A549 (cell line): ENCODE results near the gene ANO7. TPM values are rescaled to one million over a fixed set of nuclear protein-coding genes. Genes with fewer than 3 reads are reported as not detected.

ENCODE experiments used
- ATAC-seq, 2 experiments: fragments of 200-7000 bp in 1 of 2; fragments of >200 bp in 1 of 2; cut with Nextera tagmentation in 1 of 2; cut with Tn5 transposase in 1 of 2; 3 replicates each; pipeline versions ENCODE4 v1.8.0 to v1.9.1; 2018 to 2020; ENCODE audit warnings: mild to moderate bottlenecking in 1 of 2, moderate library complexity in 1 of 2
- CTCF ChIA-PET: fragments of 300-600 bp; sonication (Branson Sonifier 250); formaldehyde crosslinking; extraction: SDS; loops from one replicate; lab custom pipeline; 2021; ENCODE audit warnings: antibody characterized with exemption, inconsistent platforms; lab: Yijun Ruan, JAX
- POLR2A ChIA-PET: fragments of 350-600 bp; formaldehyde crosslinking; extraction: SDS; loops from one replicate; lab custom pipeline; 2021; ENCODE audit warnings: antibody characterized with exemption, inconsistent platforms; lab: Yijun Ruan, JAX
- DNase-seq, 2 experiments: peaks; one replicate each; pipeline versions ENCODE4 v3.0.0 to v3.0.0-alpha.2; 2011 to 2016; ENCODE audit warnings: low read depth in 1 of 2, low spot score in 1 of 2
- FAIRE-seq: peaks from 2 replicates; lab custom pipeline; 2011; peaks lifted over from hg19 to GRCh38; lab: Jason Lieb, UNC
- H3K27ac ChIP-seq, 2 experiments: fragments of >200 bp; sonication (Bioruptor Twin); formaldehyde crosslinking; 3 replicates each; pipeline ENCODE4 v1.5.1; 2016 to 2017
- H3K4me1 ChIP-seq: fragments of >200 bp; sonication (Bioruptor Twin); formaldehyde crosslinking; 3 replicates; pipeline ENCODE4 v1.6.1; 2016
- H3K4me2 ChIP-seq: fragments of >200 bp; sonication (Bioruptor Twin); formaldehyde crosslinking; 3 replicates; pipeline ENCODE4 v1.6.1; 2016
- H3K4me3 ChIP-seq: fragments of >200 bp; sonication (Bioruptor Twin); formaldehyde crosslinking; 3 replicates; pipeline ENCODE4 v1.5.1; 2016
- H3K9me3 ChIP-seq: fragments of >200 bp; sonication (Bioruptor Twin); formaldehyde crosslinking; 3 replicates; pipeline ENCODE4 v1.6.1; 2016
- BHLHE40 ChIP-seq: IDR thresholded peaks from 2 replicates; pipeline ENCODE4 v1.6.1; 2012; ENCODE audit warnings: low read depth, low read length, inconsistent platforms
- EHF ChIP-seq: fragments of 250-450 bp; sonication (Bioruptor Pico); IDR thresholded peaks from 2 replicates; pipeline ENCODE4 v1.5.0; 2020; ENCODE audit warnings: mild to moderate bottlenecking
- ESRRA ChIP-seq: fragments of 150-350 bp; IDR thresholded peaks from 2 replicates; pipeline ENCODE4 v1.6.1; 2014; ENCODE audit warnings: mild to moderate bottlenecking, low read length, borderline replicate concordance
- FOSB ChIP-seq: fragments of 250-450 bp; sonication (Bioruptor Pico); IDR thresholded peaks from 2 replicates; pipeline ENCODE4 v1.5.0; 2020; ENCODE audit warnings: mild to moderate bottlenecking, moderate library complexity
- HMGXB4 ChIP-seq: fragments of 250-450 bp; sonication (Bioruptor Pico); IDR thresholded peaks from 2 replicates; pipeline ENCODE4 v1.5.0; 2021; ENCODE audit warnings: mild to moderate bottlenecking, moderate library complexity, borderline replicate concordance
- HOXB13 ChIP-seq: fragments of 250-450 bp; sonication (Bioruptor Pico); IDR thresholded peaks from 2 replicates; pipeline ENCODE4 v1.5.0; 2020; ENCODE audit warnings: low read depth, mild to moderate bottlenecking, moderate library complexity
- JUNB ChIP-seq: fragments of >200 bp; sonication (Bioruptor Twin); formaldehyde crosslinking; IDR thresholded peaks from 2 replicates; pipeline ENCODE4 v1.6.1; 2016
- KDM1A ChIP-seq: fragments of 200-600 bp; sonication (generic); IDR thresholded peaks from 2 replicates; pipeline ENCODE4 v1.6.1; 2016; ENCODE audit warnings: low read depth, mild to moderate bottlenecking
- NPAS2 ChIP-seq: fragments of 250-450 bp; sonication (Bioruptor Pico); IDR thresholded peaks from 2 replicates; pipeline ENCODE4 v1.8.0; 2022; ENCODE audit warnings: mild to moderate bottlenecking, moderate library complexity, borderline replicate concordance
- USF2 ChIP-seq: fragments of 450-650 bp; IDR thresholded peaks from 2 replicates; pipeline ENCODE4 v1.6.1; 2014; ENCODE audit warnings: antibody characterized with exemption
- ZNF302 ChIP-seq: fragments of 250-450 bp; sonication (Bioruptor Pico); IDR thresholded peaks from 2 replicates; pipeline ENCODE4 v1.9.0; 2021; ENCODE audit warnings: inconsistent platforms, mild to moderate bottlenecking, moderate library complexity
- WGBS: methylation state at CpG from one replicate; pipeline ENCODE4 v1.1.6; 2017; ENCODE audit errors: missing lambda C conversion rate; 5-methylcytosine and 5-hydroxymethylcytosine counted together
- polyA plus RNA-seq, 4 experiments: library from polyadenylated mRNA; depleted of rRNA in 3 of 4; stranded (reverse); fragments of >200 nt; fragmentation: RNase III in 1 of 4; extraction: RNeasy Plus Mini Kit Qiagen cat#74134 plus additional on column Dnase treatment in 1 of 4; gene quantifications; 2 replicates in 3 of 4; 3 replicates in 1 of 4; pipeline ENCODE4 v1.2.3, GENCODE V29; 2011 to 2017
- TF ChIP-seq, protein P1 (sequence below): fragments of 150-350 bp; IDR thresholded peaks from 2 replicates; pipeline ENCODE4 v1.6.1; 2014; ENCODE audit warnings: low read depth, mild to moderate bottlenecking, low read length
- TF ChIP-seq, protein P2 (sequence below): fragments of >200 bp; sonication (Bioruptor Twin); formaldehyde crosslinking; IDR thresholded peaks from 2 replicates; pipeline ENCODE4 v1.6.1; 2016
- TF ChIP-seq, protein P3 (sequence below): IDR thresholded peaks from 2 replicates; pipeline ENCODE4 v1.6.1; 2012

The ANO7 gene
- polyA plus RNA-seq, 2 of the 4 experiments (the other 2 are of a cell fraction), result 0.92 to 2.7 TPM

DNA sequence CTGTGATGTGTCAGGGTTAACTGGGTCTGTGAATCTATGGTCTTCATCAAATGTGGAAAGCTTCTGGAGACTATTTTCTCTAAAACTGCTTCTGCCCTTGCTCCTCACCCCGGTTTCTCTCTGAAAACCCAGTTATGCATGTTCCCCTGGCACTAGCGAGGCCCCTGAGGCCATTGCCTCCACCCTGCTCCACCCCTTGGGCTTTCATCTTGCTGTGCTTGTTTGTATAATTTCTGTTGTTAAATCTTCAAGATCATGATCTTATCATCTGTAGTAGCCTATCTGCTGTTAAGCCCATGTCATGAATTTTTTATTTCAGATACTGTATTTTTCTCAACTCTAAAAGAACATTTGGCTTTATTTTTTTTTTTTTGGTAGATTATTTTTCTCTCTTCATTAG is 14.9 kb upstream of the ANO7 start (continued):
- TF ChIP-seq, protein P1, sequence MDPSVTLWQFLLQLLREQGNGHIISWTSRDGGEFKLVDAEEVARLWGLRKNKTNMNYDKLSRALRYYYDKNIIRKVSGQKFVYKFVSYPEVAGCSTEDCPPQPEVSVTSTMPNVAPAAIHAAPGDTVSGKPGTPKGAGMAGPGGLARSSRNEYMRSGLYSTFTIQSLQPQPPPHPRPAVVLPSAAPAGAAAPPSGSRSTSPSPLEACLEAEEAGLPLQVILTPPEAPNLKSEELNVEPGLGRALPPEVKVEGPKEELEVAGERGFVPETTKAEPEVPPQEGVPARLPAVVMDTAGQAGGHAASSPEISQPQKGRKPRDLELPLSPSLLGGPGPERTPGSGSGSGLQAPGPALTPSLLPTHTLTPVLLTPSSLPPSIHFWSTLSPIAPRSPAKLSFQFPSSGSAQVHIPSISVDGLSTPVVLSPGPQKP, result no peak
- TF ChIP-seq BHLHE40, result no peak
- no peak for TF ChIP-seq HOXB13 (CRISPR knock-in tag)
- TF ChIP-seq, protein P2, sequence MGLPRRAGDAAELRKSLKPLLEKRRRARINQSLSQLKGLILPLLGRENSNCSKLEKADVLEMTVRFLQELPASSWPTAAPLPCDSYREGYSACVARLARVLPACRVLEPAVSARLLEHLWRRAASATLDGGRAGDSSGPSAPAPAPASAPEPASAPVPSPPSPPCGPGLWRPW, result no peak

GRCh38 chr2:241177526-241178334 is 10.7 kb upstream of the ANO7 start:
- no peak for TF ChIP-seq ESRRA
- H3K4me3 ChIP-seq, result no peak overlapping the region
- WGBS, result 87% methylated on average over 12 of the region's 12 CpGs
- H3K9me3 ChIP-seq, result no peaks in the 10 kb centered on the region
- no peak overlapping the region for H3K27ac ChIP-seq
- no peaks in the 10 kb centered on the region for H3K4me1 ChIP-seq
- DNase-seq, result no peak
- ChIA-PET POLR2A (no interaction called here), CTCF (interaction anchor here (0.6 kb wide), 1 partner anchor 268 kb away, joined by 4 read pairs; no protein-coding TSS in a partner anchor)
- no peak overlapping the region for H3K4me2 ChIP-seq
- FAIRE-seq, result no peak
- no peak for ATAC-seq

DNA sequence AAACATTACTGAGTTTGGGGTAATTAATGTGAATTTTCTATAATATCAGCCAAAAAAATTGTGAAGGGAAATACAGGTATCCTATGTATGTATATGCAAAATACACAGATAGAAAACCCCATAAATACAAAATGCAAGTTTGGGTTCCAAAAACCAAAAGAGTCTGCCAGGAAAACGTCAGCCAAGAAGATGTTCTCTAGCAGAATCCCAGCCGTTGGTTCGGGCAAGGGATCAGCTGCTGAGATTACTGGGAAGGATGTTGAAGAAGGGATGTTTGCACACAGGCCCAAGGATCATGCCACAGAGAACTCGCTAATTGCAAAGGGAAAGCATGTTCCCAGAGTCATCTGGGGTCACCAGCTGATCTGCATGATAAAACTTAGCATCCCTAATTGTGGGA is 9.5 kb upstream of the ANO7 start:
- ATAC-seq, result no peak
- TF ChIP-seq, protein P3, sequence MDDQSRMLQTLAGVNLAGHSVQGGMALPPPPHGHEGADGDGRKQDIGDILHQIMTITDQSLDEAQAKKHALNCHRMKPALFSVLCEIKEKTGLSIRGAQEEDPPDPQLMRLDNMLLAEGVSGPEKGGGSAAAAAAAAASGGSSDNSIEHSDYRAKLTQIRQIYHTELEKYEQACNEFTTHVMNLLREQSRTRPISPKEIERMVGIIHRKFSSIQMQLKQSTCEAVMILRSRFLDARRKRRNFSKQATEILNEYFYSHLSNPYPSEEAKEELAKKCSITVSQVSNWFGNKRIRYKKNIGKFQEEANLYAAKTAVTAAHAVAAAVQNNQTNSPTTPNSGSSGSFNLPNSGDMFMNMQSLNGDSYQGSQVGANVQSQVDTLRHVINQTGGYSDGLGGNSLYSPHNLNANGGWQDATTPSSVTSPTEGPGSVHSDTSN, result no peak
- TF ChIP-seq HMGXB4, result no peak
- TF ChIP-seq EHF (CRISPR knock-in tag), result no peak
- no peak for TF ChIP-seq USF2
- no peak for TF ChIP-seq JUNB
- TF ChIP-seq NPAS2 (CRISPR knock-in tag), result no peak
- TF ChIP-seq FOSB (CRISPR knock-in tag), result no peak
- no peak for TF ChIP-seq HOXB13 (CRISPR knock-in tag)
- TF ChIP-seq KDM1A, result no peak
- TF ChIP-seq ZNF302 (CRISPR knock-in tag), result no peak
- TF ChIP-seq, protein P1, result no peak
- WGBS, result 82% methylated on average over 4 of the region's 4 CpGs

More for the DNA sequence above, 9.5 kb upstream of the ANO7 start:
- DNase-seq (no peak), FAIRE-seq (no peak)
- no peaks in the 10 kb centered on the region for H3K9me3 ChIP-seq
- H3K4me3 ChIP-seq, result no peak overlapping the region
- ChIA-PET POLR2A (no interaction called here), CTCF (no interaction called here)
- no peak overlapping the region for H3K27ac ChIP-seq
- no peaks in the 10 kb centered on the region for H3K4me1 ChIP-seq
- no peak overlapping the region for H3K4me2 ChIP-seq
